Dendritic cell treated with granulocyte-macrophage colony-stimulating factor and Interleukin-4, amounts not matched to agents 40 ng/mL and 50 ng/mL, for 4 days (primary cell): ENCODE measurements around the gene UNC13A.

Experiments
- H3K27ac Mint-ChIP-seq: one replicate; pipeline ENCODE4 v1.8.0; 2022; ENCODE audit warnings: mild to moderate bottlenecking, mixed read lengths
- H3K27me3 Mint-ChIP-seq: one replicate; pipeline ENCODE4 v1.8.0; 2022; ENCODE audit warnings: mild to moderate bottlenecking, mixed read lengths
- H3K36me3 Mint-ChIP-seq: one replicate; pipeline ENCODE4 v1.8.0; 2022; ENCODE audit warnings: low read depth, mixed read lengths
- H3K4me1 Mint-ChIP-seq: one replicate; pipeline ENCODE4 v1.8.0; 2022; ENCODE audit warnings: low read depth, mixed read lengths
- H3K4me3 Mint-ChIP-seq: one replicate; pipeline ENCODE4 v1.8.0; 2022; ENCODE audit warnings: mild to moderate bottlenecking, moderate library complexity, mixed read lengths
- H3K9me3 Mint-ChIP-seq: one replicate; pipeline ENCODE4 v1.8.0; 2022; ENCODE audit warnings: mixed read lengths
- intact Hi-C: fragments of 100-400 bp; cut with micrococcal nuclease; formaldehyde crosslinking; loops from one replicate; pipeline ENCODE4 v1.15.0; 2022

Gene UNC13A

GRCh38 chr19:17687141-17687856 lies 855 bp downstream of the UNC13A start:
- H3K27ac Mint-ChIP-seq, result no peak overlapping the region
- intact Hi-C loops, result no loop called here
- peaks cover 81% of the 10 kb centered on the region for H3K27me3 Mint-ChIP-seq
- no peak overlapping the region for H3K4me3 Mint-ChIP-seq
- H3K4me1 Mint-ChIP-seq, result peaks cover 12% of the 10 kb centered on the region
- no peaks in the 10 kb centered on the region for H3K36me3 Mint-ChIP-seq
- no peaks in the 10 kb centered on the region for H3K9me3 Mint-ChIP-seq

DNA sequence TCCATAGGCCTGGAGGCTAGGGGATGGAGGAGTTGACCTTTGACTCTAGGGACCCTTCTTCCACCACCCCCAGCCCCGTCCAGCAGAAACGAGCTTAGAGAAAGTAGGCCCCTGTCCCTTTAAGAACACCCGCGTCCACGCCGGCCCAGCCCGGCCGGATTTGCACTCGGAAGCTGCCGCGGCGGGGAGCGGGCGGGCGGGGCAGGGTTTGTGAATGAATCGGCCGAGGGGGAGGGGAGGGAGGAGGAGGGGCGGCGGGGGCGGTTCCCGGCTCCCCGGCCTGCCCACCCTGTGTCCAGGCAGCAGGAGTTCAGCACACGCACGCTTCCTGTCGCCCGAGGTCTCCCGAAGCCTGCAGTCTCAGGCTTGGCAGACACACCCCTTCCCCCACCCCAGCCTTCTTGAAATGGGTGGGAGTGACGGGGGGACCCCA lies 1.5 kb downstream of the UNC13A start:
- Mint-ChIP-seq H3K27me3 (peaks cover 79% of the 10 kb centered on the region), H3K4me3 (no peak overlapping the region), H3K36me3 (no peaks in the 10 kb centered on the region), H3K4me1 (peaks cover 12% of the 10 kb centered on the region), H3K27ac (no peak overlapping the region), H3K9me3 (no peaks in the 10 kb centered on the region)
- intact Hi-C loops, result no loop called here

- Mint-ChIP-seq H3K9me3 (no peaks in the 10 kb centered on the region), H3K4me1 (peaks cover 16% of the 10 kb centered on the region), H3K36me3 (no peaks in the 10 kb centered on the region), H3K4me3 (no peak overlapping the region), H3K27me3 (peaks cover 84% of the 10 kb centered on the region), H3K27ac (no peak overlapping the region)
- intact Hi-C loops, result no loop called here
These were observed 2.1 kb downstream of the UNC13A start for GRCh38 chr19:17686023-17686521.

- Mint-ChIP-seq H3K4me3 (no peak overlapping the region), H3K27me3 (peaks cover 81% of the 10 kb centered on the region), H3K9me3 (no peaks in the 10 kb centered on the region), H3K4me1 (peaks cover 19% of the 10 kb centered on the region), H3K36me3 (no peaks in the 10 kb centered on the region), H3K27ac (no peak overlapping the region)
- intact Hi-C loops, result no loop called here
These were observed 2.6 kb downstream of the UNC13A start for GRCh38 chr19:17685451-17686022.

DNA sequence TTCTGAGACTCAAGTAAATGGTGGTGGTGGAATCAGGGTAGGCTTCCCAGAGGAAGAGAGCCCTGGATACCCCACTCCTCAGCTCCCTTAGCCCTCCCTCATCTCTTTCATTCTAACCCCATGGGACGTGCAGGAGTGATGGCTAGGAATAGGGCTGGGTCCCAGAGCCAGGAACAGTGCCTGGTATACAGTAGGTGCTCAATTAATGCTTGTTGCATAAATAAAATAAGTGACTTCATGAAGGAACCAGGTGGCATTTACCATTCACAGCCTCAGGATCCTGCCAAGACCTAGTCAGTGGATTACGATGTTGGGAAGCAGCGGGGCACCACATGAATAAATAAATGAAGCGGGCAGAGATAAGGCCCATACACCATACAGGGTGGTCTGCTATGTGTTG lies 3.9 kb downstream of the UNC13A start:
- Mint-ChIP-seq H3K36me3 (no peaks in the 10 kb centered on the region), H3K27ac (no peak overlapping the region), H3K27me3 (peaks cover 80% of the 10 kb centered on the region), H3K4me1 (peaks cover 32% of the 10 kb centered on the region), H3K9me3 (no peaks in the 10 kb centered on the region), H3K4me3 (no peak overlapping the region)
- intact Hi-C loops, result no loop called here

DNA sequence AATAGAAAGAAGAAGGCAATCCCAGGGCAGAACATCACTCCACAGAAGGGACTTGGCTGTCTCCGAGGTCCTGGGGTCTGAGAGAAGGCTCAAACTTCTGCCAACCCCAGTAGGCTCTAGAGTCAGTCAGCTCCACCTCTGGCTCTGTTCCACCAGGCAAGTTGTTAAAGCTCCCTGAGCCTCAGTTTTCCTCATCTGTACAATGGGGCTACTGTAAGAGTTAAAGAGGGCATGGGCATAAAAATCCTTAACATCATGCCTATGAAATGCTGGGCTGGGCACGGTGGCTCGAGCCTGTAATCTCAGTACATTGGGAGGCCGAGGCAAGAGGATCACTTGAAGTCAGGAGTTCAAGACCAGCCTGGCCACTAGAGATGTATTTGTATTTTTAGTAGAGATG lies 5.1 kb downstream of the UNC13A start:
- peaks cover 79% of the 10 kb centered on the region for H3K27me3 Mint-ChIP-seq
- no peaks in the 10 kb centered on the region for H3K36me3 Mint-ChIP-seq
- no peak overlapping the region for H3K27ac Mint-ChIP-seq
- H3K9me3 Mint-ChIP-seq, result no peaks in the 10 kb centered on the region
- H3K4me3 Mint-ChIP-seq, result no peak overlapping the region
- peaks cover 31% of the 10 kb centered on the region for H3K4me1 Mint-ChIP-seq
- intact Hi-C loops, result no loop called here

GRCh38 chr19:17682273-17682672 lies 5.9 kb downstream of the UNC13A start:
- Mint-ChIP-seq H3K27ac (no peak overlapping the region), H3K4me1 (peaks cover 24% of the 10 kb centered on the region), H3K4me3 (no peak overlapping the region), H3K27me3 (peaks cover 78% of the 10 kb centered on the region), H3K36me3 (no peaks in the 10 kb centered on the region), H3K9me3 (no peaks in the 10 kb centered on the region)
- intact Hi-C loops, result no loop called here

- Mint-ChIP-seq H3K9me3 (no peaks in the 10 kb centered on the region), H3K27me3 (peaks cover 78% of the 10 kb centered on the region), H3K4me1 (peaks cover 24% of the 10 kb centered on the region), H3K27ac (no peak overlapping the region), H3K36me3 (no peaks in the 10 kb centered on the region), H3K4me3 (no peak overlapping the region)
- intact Hi-C loops, result no loop called here
These were observed 6.5 kb downstream of the UNC13A start for GRCh38 chr19:17681505-17682125.

DNA sequence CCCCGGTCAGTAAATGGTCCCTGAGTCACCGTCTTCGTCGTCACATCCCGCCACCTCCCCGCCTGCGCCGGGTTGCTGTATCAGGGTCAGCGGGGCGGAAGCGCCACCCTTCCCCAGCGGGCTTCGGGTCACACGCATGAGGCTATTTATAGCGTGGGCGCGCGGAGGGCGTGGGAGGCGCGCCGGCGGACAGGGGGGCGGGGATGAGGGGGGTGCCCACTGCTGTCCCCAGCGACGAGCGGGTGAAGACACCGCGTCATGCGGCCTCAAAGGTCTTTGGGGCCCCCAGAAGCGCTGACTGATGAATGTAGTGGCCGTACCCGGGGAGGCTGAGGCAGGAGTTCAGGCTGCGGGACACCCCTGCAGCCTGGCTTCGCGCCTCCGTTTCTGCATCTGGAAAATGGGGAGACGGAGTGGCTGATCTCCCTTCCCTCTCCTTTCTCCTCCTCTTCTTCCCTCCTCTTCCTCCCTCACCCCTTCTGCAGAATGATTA lies 7.9 kb downstream of the UNC13A start:
- H3K27me3 Mint-ChIP-seq, result peaks cover 72% of the 10 kb centered on the region
- no peaks in the 10 kb centered on the region for H3K9me3 Mint-ChIP-seq
- peaks cover 24% of the 10 kb centered on the region for H3K4me1 Mint-ChIP-seq

GRCh38 chr19:17679526-17680229 lies 8.5 kb downstream of the UNC13A start:
- Mint-ChIP-seq H3K36me3 (no peaks in the 10 kb centered on the region), H3K4me3 (peak overlapping the region; percentile 60), H3K9me3 (no peaks in the 10 kb centered on the region), H3K27me3 (peaks cover 67% of the 10 kb centered on the region), H3K4me1 (peaks cover 24% of the 10 kb centered on the region), H3K27ac (peak overlapping the region; percentile 23)
- intact Hi-C loops, result no loop called here

More for the DNA sequence above, 7.9 kb downstream of the UNC13A start:
- H3K27ac Mint-ChIP-seq, result peak overlapping the region; percentile 23
- intact Hi-C loops, result no loop called here
- peak overlapping the region; percentile 60 for H3K4me3 Mint-ChIP-seq
- H3K36me3 Mint-ChIP-seq, result no peaks in the 10 kb centered on the region

GRCh38 chr19:17678836-17679235 lies 9.3 kb downstream of the UNC13A start:
- no peaks in the 10 kb centered on the region for H3K9me3 Mint-ChIP-seq
- H3K4me1 Mint-ChIP-seq, result peaks cover 24% of the 10 kb centered on the region
- H3K27me3 Mint-ChIP-seq, result peaks cover 65% of the 10 kb centered on the region
- intact Hi-C loops, result no loop called here
- H3K27ac Mint-ChIP-seq, result no peak overlapping the region
- H3K4me3 Mint-ChIP-seq, result no peak overlapping the region
- H3K36me3 Mint-ChIP-seq, result no peaks in the 10 kb centered on the region

GRCh38 chr19:17677002-17677401 lies 11.2 kb downstream of the UNC13A start:
- intact Hi-C loops, result no loop called here
- no peak overlapping the region for H3K27ac Mint-ChIP-seq

GRCh38 chr19:17676295-17676694 lies 11.9 kb downstream of the UNC13A start:
- intact Hi-C loops, result no loop called here

More at GRCh38 chr19:17677002-17677401, 11.2 kb downstream of the UNC13A start:
- H3K27me3 Mint-ChIP-seq, result peaks cover 53% of the 10 kb centered on the region
- H3K9me3 Mint-ChIP-seq, result no peaks in the 10 kb centered on the region
- H3K4me1 Mint-ChIP-seq, result peaks cover 24% of the 10 kb centered on the region
- H3K36me3 Mint-ChIP-seq, result no peaks in the 10 kb centered on the region
- no peak overlapping the region for H3K4me3 Mint-ChIP-seq

More at GRCh38 chr19:17676295-17676694, 11.9 kb downstream of the UNC13A start:
- Mint-ChIP-seq H3K27me3 (peaks cover 50% of the 10 kb centered on the region), H3K36me3 (no peaks in the 10 kb centered on the region), H3K4me3 (no peak overlapping the region), H3K4me1 (peaks cover 22% of the 10 kb centered on the region), H3K9me3 (no peaks in the 10 kb centered on the region), H3K27ac (no peak overlapping the region)
